HG03439 (cell line): ENCODE data around the gene HMGCS1.
"Not testable (repeated sequence)": the region's sequence is repeated elsewhere in the genome, so short reads cannot be mapped to it uniquely, and the experiment has no call there.

Experiments
- ATAC-seq: cut with Tn5 transposase; IDR thresholded peaks from one replicate; pipeline ENCODE4 v1.9.1; 2021; ENCODE audit warnings: mild to moderate bottlenecking, moderate library complexity; ENCODE audit not compliant: unreplicated experiment

The HMGCS1 gene

GRCh38 chr5:43279548-43280274 is 33.5 kb downstream of the HMGCS1 start:
- ATAC-seq = no peak

- ATAC-seq = no peak
These were observed 37.8 kb downstream of the HMGCS1 start for GRCh38 chr5:43275391-43275790.

- ATAC-seq = no peak
These were observed 38.6 kb downstream of the HMGCS1 start for GRCh38 chr5:43274435-43275114.

- no peak for ATAC-seq
These were observed 39.7 kb downstream of the HMGCS1 start for GRCh38 chr5:43273552-43273951.

- ATAC-seq = no peak
These were observed 42.6 kb downstream of the HMGCS1 start for GRCh38 chr5:43270645-43271044.

GRCh38 chr5:43268188-43268820 is 44.9 kb downstream of the HMGCS1 start:
- ATAC-seq = peak; percentile 91

- ATAC-seq = not testable (repeated sequence)
These were observed 50.9 kb downstream of the HMGCS1 start for GRCh38 chr5:43262269-43262668.

GRCh38 chr5:43258116-43258515 is 55.1 kb downstream of the HMGCS1 start:
- ATAC-seq = no peak

GRCh38 chr5:43256261-43256966 is 56.8 kb downstream of the HMGCS1 start:
- ATAC-seq = no peak

- ATAC-seq = no peak
These were observed 57.5 kb downstream of the HMGCS1 start for GRCh38 chr5:43255704-43256103.

GRCh38 chr5:43251754-43252153 is 61.5 kb downstream of the HMGCS1 start:
- no peak for ATAC-seq

GRCh38 chr5:43245724-43246385 is 67.4 kb downstream of the HMGCS1 start:
- peak; percentile 76 for ATAC-seq

- ATAC-seq = peak; percentile 56
These were observed 68.2 kb downstream of the HMGCS1 start for GRCh38 chr5:43244823-43245565.

GRCh38 chr5:43243270-43243669 is 69.9 kb downstream of the HMGCS1 start:
- ATAC-seq = no peak

- no peak for ATAC-seq
These were observed 71.0 kb downstream of the HMGCS1 start for GRCh38 chr5:43242196-43242595.
